Uterus (tissue), 4 donors: Measurements from ENCODE around the gene FIBCD1. TPM values are rescaled to one million over a fixed set of nuclear protein-coding genes. Genes with fewer than 3 reads are reported as not detected.
A peak's percentile ranks its signal among the peaks of the same experiment; 100 is the strongest.

Experiments
- DNase-seq, 2 donors: peaks; one replicate each; pipeline ENCODE4 v3.0.0-alpha.2; 2019 to 2020
- H3K27ac ChIP-seq, 2 donors: fragments of 200-600 bp; sonication (generic); 1 replicate in 1 of 2; 2 replicates in 1 of 2; pipeline ENCODE4 v1.5.1; 2016 to 2018
- H3K27me3 ChIP-seq, 2 donors: fragments of 200-600 bp; sonication (generic); one replicate each; pipeline ENCODE4 v1.5.1; 2018 to 2019; ENCODE audit warnings: control low read depth in 1 of 2
- H3K36me3 ChIP-seq, 2 donors: fragments of 200-600 bp; sonication (generic); one replicate each; pipeline ENCODE4 v1.5.1; 2019; ENCODE audit warnings: control low read depth in 1 of 2
- H3K4me1 ChIP-seq, 2 donors: fragments of 200-600 bp; sonication (generic); one replicate each; pipeline ENCODE4 v1.5.1; 2018 to 2019; ENCODE audit warnings: control low read depth in 1 of 2
- H3K4me3 ChIP-seq, 2 donors: fragments of 200-600 bp; sonication (generic); 1 replicate in 1 of 2; 2 replicates in 1 of 2; pipeline ENCODE4 v1.5.1; 2018 to 2019; ENCODE audit warnings: mild to moderate bottlenecking in 1 of 2
- H3K9me3 ChIP-seq, 2 donors: fragments of 200-600 bp; sonication (generic); one replicate each; pipeline ENCODE4 v1.5.1; 2019; ENCODE audit warnings: control low read depth in 1 of 2
- CTCF ChIP-seq, 4 experiments: fragments of 200-600 bp in 2 of 4; fragments of 450-650 bp in 2 of 4; sonication (generic) in 2 of 4; IDR thresholded peaks; one replicate each; pipeline ENCODE4 v1.5.1; 2016 to 2019; ENCODE audit warnings: antibody characterized with exemption in 4 of 4, mild to moderate bottlenecking in 2 of 4, moderate library complexity in 1 of 4
- POLR2A ChIP-seq, 2 donors: fragments of 450-650 bp; IDR thresholded peaks; one replicate each; pipeline ENCODE4 v1.6.1; 2016; ENCODE audit warnings: antibody characterized with exemption in 2 of 2, mild to moderate bottlenecking in 1 of 2, moderate library complexity in 1 of 2
- intact Hi-C: fragments of 100-400 bp; cut with DNase I; formaldehyde crosslinking; loops from one replicate; pipeline ENCODE4 v1.15.1; 2023; ENCODE audit warnings: low total_unique reads
- total RNA-seq, 4 donors: library from RNA; depleted of rRNA in 3 of 4; stranded (reverse); fragments of >200 nt in 3 of 4; gene quantifications; one replicate each; pipeline versions ENCODE4 v1.1.0 to v1.2.4, GENCODE V29; 2014 to 2023
- donor health status: DM: yes; HTN: yes; CAD: no.

The FIBCD1 gene
- total RNA-seq, 4 donors from 2014 or later, result 0.29 TPM; not detected in 3

GRCh38 chr9:130870491-130871381, 68.3 kb downstream of the FIBCD1 start:
- no peak for DNase-seq
- H3K27me3 ChIP-seq, result no peaks in the 10 kb centered on the region
- H3K4me1 ChIP-seq, result peaks cover 0 to 12% of the 10 kb centered on the region in 2 donors
- H3K36me3 ChIP-seq, result no peaks in the 10 kb centered on the region
- no peaks in the 10 kb centered on the region for H3K9me3 ChIP-seq
- H3K4me3 ChIP-seq, result no peak overlapping the region
- no peak for TF ChIP-seq CTCF (IDR thresholded peaks at IDR 0.05)
- TF ChIP-seq POLR2A (IDR thresholded peaks at IDR 0.05), result no peak
- peak overlapping the region in 1 of 2 donors; percentile 12 for H3K27ac ChIP-seq
- intact Hi-C loops, result no loop called here

- intact Hi-C loops, result loop anchor here (5.0 kb wide), 1 partner anchor 162 kb away; no protein-coding TSS in a partner anchor
- no peaks in the 10 kb centered on the region for H3K27me3 ChIP-seq
- TF ChIP-seq CTCF (IDR thresholded peaks at IDR 0.05), result no peak
- no peak for TF ChIP-seq POLR2A (IDR thresholded peaks at IDR 0.05)
- H3K9me3 ChIP-seq, result no peaks in the 10 kb centered on the region
- H3K36me3 ChIP-seq, result no peaks in the 10 kb centered on the region
- DNase-seq, result peak; percentile 66 to 68
- peak overlapping the region in 1 of 2 donors; percentile 45 for H3K27ac ChIP-seq
- no peak overlapping the region for H3K4me3 ChIP-seq
- H3K4me1 ChIP-seq, result peaks cover 0 to 12% of the 10 kb centered on the region in 2 donors
Observed at GRCh38 chr9:130869250-130869649, 69.8 kb downstream of the FIBCD1 start.

- intact Hi-C loops, result loop anchor here (5.0 kb wide), 1 partner anchor 161 kb away; no protein-coding TSS in a partner anchor
- Histone ChIP-seq H3K27me3 (no peaks in the 10 kb centered on the region), H3K9me3 (no peaks in the 10 kb centered on the region), H3K27ac (peak overlapping the region in 1 of 2 donors; percentile 45), H3K4me1 (peaks cover 4 to 12% of the 10 kb centered on the region in 2 donors), H3K36me3 (no peaks in the 10 kb centered on the region), H3K4me3 (no peak overlapping the region)
- TF ChIP-seq POLR2A (IDR thresholded peaks at IDR 0.05) (no peak), CTCF (IDR thresholded peaks at IDR 0.05) (no peak)
- DNase-seq, result no peak
Observed at GRCh38 chr9:130868230-130868629, 70.8 kb downstream of the FIBCD1 start.

- no peak for DNase-seq
- Histone ChIP-seq H3K9me3 (no peaks in the 10 kb centered on the region), H3K27me3 (no peaks in the 10 kb centered on the region), H3K27ac (no peak overlapping the region), H3K36me3 (no peaks in the 10 kb centered on the region), H3K4me1 (peaks cover 4 to 12% of the 10 kb centered on the region in 2 donors), H3K4me3 (no peak overlapping the region)
- TF ChIP-seq CTCF (IDR thresholded peaks at IDR 0.05) (no peak), POLR2A (IDR thresholded peaks at IDR 0.05) (no peak)
- intact Hi-C loops, result loop anchor here (5.0 kb wide), 1 partner anchor 160 kb away; no protein-coding TSS in a partner anchor
Observed at GRCh38 chr9:130867556-130867955, 71.5 kb downstream of the FIBCD1 start.

GRCh38 chr9:130866474-130866965, 72.5 kb downstream of the FIBCD1 start:
- Histone ChIP-seq H3K36me3 (no peaks in the 10 kb centered on the region), H3K4me3 (no peak overlapping the region), H3K27ac (peak overlapping the region; percentile 9 to 36), H3K9me3 (no peaks in the 10 kb centered on the region), H3K4me1 (peaks cover 13 to 16% of the 10 kb centered on the region in 2 donors), H3K27me3 (no peaks in the 10 kb centered on the region)
- no peak for TF ChIP-seq POLR2A (IDR thresholded peaks at IDR 0.05)
- TF ChIP-seq CTCF (IDR thresholded peaks at IDR 0.05), result peak; percentile 60 to 78 (median 72)
- intact Hi-C loops, result loop anchor here (5.0 kb wide), 1 partner anchor 159 kb away; no protein-coding TSS in a partner anchor
- peak; percentile 60 to 69 for DNase-seq
